PC-3 (cell line): Measurements from ENCODE around the gene DNAH17.

Experiments
- EZH2 ChIP-seq: fragments of 300-600 bp; sonication (generic); IDR thresholded peaks from one replicate; pipeline ENCODE4 v1.6.1; 2017; ENCODE audit warnings: antibody characterized with exemption, mild to moderate bottlenecking, low read length; ENCODE audit not compliant: unreplicated experiment
- EZH2phosphoT487 ChIP-seq: fragments of 300-600 bp; sonication (generic); IDR thresholded peaks from 2 replicates; pipeline ENCODE4 v1.6.1; 2018; ENCODE audit warnings: mild to moderate bottlenecking, antibody characterized with exemption, low read length, borderline replicate concordance
- TF ChIP-seq, protein P1 (sequence below): fragments of 300-600 bp; sonication (generic); conservative IDR thresholded peaks from 2 replicates; pipeline ENCODE4 v1.5.1; 2017; ENCODE audit warnings: antibody characterized with exemption, low read depth, mild to moderate bottlenecking, low read length

DNA sequence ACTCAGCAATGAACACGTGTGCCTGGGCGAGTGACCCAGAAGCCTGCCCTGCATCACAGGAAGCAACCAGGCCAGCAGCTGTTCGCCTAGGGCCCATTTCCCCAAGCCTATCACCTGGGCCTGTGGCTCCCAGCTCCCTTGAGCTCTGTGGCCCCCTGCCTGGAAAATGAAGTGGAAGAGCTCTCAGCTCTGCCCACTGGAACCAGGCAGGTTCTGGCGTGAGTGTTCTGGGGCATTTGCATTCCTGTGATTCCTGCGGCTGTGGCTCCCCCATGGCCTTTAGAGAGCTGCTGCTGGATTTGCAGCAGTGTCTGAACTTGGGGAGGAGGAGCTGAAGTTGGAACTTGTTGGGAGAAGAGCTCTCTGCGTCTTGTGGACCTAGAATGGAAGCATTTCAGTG, 175.9 kb downstream of the DNAH17 start:
- TF ChIP-seq EZH2 (no peak), EZH2phosphoT487 (no peak)
- TF ChIP-seq, protein P1, sequence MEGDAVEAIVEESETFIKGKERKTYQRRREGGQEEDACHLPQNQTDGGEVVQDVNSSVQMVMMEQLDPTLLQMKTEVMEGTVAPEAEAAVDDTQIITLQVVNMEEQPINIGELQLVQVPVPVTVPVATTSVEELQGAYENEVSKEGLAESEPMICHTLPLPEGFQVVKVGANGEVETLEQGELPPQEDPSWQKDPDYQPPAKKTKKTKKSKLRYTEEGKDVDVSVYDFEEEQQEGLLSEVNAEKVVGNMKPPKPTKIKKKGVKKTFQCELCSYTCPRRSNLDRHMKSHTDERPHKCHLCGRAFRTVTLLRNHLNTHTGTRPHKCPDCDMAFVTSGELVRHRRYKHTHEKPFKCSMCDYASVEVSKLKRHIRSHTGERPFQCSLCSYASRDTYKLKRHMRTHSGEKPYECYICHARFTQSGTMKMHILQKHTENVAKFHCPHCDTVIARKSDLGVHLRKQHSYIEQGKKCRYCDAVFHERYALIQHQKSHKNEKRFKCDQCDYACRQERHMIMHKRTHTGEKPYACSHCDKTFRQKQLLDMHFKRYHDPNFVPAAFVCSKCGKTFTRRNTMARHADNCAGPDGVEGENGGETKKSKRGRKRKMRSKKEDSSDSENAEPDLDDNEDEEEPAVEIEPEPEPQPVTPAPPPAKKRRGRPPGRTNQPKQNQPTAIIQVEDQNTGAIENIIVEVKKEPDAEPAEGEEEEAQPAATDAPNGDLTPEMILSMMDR: no peak
